Testis (tissue), 2 donors: ENCODE data around the gene ACP3.

Source experiments
- POLR2A ChIP-seq: fragments of 450-650 bp; IDR thresholded peaks from one replicate; pipeline ENCODE4 v1.6.1; 2017; ENCODE audit warnings: antibody characterized with exemption, mild to moderate bottlenecking, moderate library complexity
- TF ChIP-seq, protein P1 (sequence below), 3 experiments: fragments of 450-650 bp in 2 of 3; fragments of 200-600 bp in 1 of 3; sonication (generic) in 1 of 3; IDR thresholded peaks; one replicate each; pipeline ENCODE4 v1.5.1; 2016 to 2019; ENCODE audit warnings: antibody characterized with exemption in 3 of 3, mild to moderate bottlenecking in 2 of 3, moderate library complexity in 1 of 3

DNA sequence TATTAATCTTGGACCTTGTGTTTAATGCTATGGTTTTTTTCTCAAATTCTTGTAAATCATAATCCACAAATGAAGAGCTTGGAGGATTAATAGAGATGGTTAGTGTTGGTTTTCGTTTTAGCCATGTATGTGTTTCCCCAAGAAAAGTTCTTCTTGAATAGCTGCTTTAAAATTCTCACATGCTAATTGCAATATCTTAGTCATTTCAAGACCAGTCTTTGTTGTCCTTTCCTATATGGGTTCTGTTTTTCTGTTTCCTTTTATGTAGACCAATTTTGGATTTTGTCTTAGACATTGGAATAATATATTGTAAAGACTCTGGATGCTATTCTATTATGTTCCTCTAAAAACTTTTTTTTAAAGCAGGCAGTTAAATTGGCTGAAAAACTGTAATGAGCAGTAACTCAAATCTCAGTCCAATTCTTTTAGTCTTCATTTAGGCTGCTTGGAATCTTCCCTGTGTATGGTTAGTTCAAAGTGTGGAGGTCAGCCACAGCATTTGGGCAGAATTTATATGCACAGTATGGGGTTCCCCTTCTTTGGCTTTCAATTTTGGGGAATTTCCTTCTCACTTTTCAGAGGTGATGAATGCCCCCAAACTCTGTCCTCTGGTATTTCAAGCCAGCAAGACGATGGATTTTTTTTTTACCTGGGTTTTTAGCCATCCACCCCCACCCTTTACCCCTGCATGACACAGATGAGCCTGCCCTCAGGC lies 61.0 kb downstream of the ACP3 start:
- TF ChIP-seq, protein P1, sequence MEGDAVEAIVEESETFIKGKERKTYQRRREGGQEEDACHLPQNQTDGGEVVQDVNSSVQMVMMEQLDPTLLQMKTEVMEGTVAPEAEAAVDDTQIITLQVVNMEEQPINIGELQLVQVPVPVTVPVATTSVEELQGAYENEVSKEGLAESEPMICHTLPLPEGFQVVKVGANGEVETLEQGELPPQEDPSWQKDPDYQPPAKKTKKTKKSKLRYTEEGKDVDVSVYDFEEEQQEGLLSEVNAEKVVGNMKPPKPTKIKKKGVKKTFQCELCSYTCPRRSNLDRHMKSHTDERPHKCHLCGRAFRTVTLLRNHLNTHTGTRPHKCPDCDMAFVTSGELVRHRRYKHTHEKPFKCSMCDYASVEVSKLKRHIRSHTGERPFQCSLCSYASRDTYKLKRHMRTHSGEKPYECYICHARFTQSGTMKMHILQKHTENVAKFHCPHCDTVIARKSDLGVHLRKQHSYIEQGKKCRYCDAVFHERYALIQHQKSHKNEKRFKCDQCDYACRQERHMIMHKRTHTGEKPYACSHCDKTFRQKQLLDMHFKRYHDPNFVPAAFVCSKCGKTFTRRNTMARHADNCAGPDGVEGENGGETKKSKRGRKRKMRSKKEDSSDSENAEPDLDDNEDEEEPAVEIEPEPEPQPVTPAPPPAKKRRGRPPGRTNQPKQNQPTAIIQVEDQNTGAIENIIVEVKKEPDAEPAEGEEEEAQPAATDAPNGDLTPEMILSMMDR (IDR thresholded peaks at IDR 0.05): no peak
- no peak for TF ChIP-seq POLR2A
